ENCODE results near the gene CD47. TPM values are rescaled to one million over a fixed set of nuclear protein-coding genes. Genes with fewer than 3 reads are reported as not detected.

The CD47 gene
- total and polyA plus RNA-seq, 3 donors from 2014 or later: 43.5 to 129 (median 49.9) TPM

DNA sequence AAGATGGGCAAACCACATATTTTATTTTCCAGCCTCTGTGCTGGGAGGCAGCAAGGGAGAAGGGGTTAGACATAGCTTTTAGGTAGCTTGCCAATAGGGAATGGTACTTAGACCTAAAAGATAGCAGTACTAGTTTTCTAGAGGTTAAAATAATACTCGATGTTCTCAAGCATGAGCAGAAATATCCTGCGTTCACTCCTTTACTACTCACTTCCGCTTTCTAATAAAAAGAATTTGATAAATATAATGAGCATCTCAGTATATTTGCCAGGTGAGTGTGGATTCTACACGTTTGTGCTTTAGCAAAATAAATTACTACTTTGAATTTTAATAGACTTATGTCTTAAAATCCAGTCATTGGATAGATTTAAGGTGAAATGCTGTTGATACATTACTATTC, 39.4 kb upstream of the CD47 start:
- TF ChIP-seq POLR2A (IDR thresholded peaks at IDR 0.05): no peak
- TF ChIP-seq, protein P1, sequence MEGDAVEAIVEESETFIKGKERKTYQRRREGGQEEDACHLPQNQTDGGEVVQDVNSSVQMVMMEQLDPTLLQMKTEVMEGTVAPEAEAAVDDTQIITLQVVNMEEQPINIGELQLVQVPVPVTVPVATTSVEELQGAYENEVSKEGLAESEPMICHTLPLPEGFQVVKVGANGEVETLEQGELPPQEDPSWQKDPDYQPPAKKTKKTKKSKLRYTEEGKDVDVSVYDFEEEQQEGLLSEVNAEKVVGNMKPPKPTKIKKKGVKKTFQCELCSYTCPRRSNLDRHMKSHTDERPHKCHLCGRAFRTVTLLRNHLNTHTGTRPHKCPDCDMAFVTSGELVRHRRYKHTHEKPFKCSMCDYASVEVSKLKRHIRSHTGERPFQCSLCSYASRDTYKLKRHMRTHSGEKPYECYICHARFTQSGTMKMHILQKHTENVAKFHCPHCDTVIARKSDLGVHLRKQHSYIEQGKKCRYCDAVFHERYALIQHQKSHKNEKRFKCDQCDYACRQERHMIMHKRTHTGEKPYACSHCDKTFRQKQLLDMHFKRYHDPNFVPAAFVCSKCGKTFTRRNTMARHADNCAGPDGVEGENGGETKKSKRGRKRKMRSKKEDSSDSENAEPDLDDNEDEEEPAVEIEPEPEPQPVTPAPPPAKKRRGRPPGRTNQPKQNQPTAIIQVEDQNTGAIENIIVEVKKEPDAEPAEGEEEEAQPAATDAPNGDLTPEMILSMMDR (IDR thresholded peaks at IDR 0.05): no peak
- Histone ChIP-seq H3K27ac (no peak overlapping the region), H3K36me3 (ENCODE audit: low read depth, missing control alignments) (no peaks in the 10 kb centered on the region), H3K27me3 (no peaks in the 10 kb centered on the region), H3K9me3 (no peaks in the 10 kb centered on the region), H3K4me1 (no peaks in the 10 kb centered on the region), H3K4me3 (no peak overlapping the region)
- no peak for DNase-seq
- intact Hi-C loops (cut with DNase I; ENCODE audit: low total_unique reads): no loop called here
- WGBS, 2 donors: 85 to 89% methylated on average over 4 of the region's 4 CpGs

DNA sequence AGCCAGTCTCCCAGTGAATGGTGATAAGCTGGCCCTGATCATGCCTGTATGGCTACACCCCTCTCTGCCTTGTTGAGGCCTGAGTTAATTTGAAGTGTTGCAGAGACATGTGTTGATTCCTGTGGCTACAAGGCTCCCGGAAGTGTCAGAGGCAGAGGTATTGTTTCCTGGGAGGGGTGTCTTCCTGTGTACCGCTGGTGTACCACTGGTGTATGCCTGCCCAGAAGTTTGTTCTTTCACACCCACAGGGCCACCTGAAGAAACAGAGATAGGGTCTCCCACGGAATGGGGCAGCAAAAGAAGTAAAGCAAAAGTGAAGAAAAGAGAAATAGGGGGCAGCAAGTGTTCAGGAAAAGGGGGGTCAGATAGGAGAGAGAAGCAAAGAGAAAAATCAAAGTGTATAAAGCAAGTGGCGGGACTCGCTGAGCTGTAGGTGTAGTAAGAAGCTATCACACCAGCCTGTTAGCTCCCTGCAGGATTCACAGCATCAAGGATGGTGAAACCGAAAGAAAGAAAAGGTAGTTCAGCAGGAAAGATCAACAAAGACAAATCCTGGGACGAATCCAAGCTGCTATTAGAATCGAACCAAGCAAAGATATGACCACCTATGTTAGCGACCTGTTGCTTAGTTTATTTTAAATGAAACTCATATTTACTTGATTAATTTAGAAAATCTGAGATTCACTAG, 36.6 kb upstream of the CD47 start:
- H3K27me3 ChIP-seq: no peaks in the 10 kb centered on the region

DNA sequence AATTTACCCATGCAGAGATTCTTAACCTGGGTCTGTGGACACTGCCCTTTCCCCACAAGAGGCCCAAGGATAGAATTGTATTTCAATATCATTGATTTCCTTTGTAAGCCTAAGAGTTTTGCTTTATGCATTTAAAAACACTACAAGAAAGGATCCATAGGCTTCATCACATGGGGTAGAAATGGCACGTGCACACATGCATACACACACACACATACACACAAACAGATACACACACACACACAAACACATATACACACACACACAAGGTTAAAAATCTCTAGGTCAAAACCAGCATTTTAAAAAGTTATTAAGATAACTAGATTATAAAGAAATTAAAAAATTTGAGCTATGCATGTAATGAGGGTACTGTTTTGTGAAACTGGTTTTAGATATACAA, 35.5 kb upstream of the CD47 start:
- DNase-seq: no peak
- Histone ChIP-seq H3K27ac (no peak overlapping the region), H3K27me3 (no peaks in the 10 kb centered on the region), H3K36me3 (ENCODE audit: low read depth, missing control alignments) (no peaks in the 10 kb centered on the region), H3K4me1 (no peaks in the 10 kb centered on the region), H3K4me3 (no peak overlapping the region), H3K9me3 (no peaks in the 10 kb centered on the region)
- WGBS, 2 donors: 81 to 92% methylated on average over 1 of the region's 1 CpG
- TF ChIP-seq POLR2A (IDR thresholded peaks at IDR 0.05): no peak
- TF ChIP-seq, protein P1 (IDR thresholded peaks at IDR 0.05): no peak
- intact Hi-C loops (cut with DNase I; ENCODE audit: low total_unique reads): no loop called here

More for the DNA sequence above, 36.6 kb upstream of the CD47 start:
- intact Hi-C loops (cut with DNase I; ENCODE audit: low total_unique reads): no loop called here
- Histone ChIP-seq H3K36me3 (ENCODE audit: low read depth, missing control alignments) (no peaks in the 10 kb centered on the region), H3K4me1 (no peaks in the 10 kb centered on the region), H3K27ac (no peak overlapping the region), H3K4me3 (no peak overlapping the region), H3K9me3 (no peaks in the 10 kb centered on the region)
- DNase-seq: no peak
- 84 to 85% methylated on average over 9 of the region's 9 CpGs for WGBS, 2 donors
- TF ChIP-seq, protein P1 (IDR thresholded peaks at IDR 0.05): no peak
- no peak for TF ChIP-seq POLR2A (IDR thresholded peaks at IDR 0.05)

DNA sequence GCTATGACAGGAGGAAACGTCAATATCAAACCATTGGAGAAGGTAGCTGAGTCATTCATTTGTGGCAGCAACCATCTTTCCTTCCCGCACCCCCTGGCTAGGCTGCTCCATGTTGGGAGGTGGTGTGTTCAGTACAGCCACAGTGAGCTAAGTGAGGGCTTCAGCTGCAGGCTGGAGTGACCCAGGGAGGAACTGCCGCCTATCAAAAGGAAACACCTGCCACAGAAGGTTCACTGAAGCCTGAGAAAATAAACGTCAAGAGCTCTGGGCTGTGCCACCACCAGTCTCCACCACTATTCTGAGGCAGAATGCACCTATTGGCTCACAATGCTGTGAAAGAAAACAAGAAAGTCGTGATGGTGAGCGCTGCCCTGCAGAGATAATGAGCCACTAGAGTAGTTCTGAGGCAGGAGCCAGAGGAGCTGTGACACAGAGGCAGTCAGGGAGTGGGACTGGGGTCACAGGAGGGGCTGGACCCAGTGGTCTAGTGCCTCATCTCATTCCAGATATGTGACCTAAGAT, 34.8 kb upstream of the CD47 start:
- WGBS, 2 donors: 71 to 76% methylated on average over 6 of the region's 6 CpGs
- no peaks in the 10 kb centered on the region for H3K36me3 ChIP-seq (ENCODE audit: low read depth, missing control alignments)
- no peaks in the 10 kb centered on the region for H3K4me1 ChIP-seq
- intact Hi-C loops (cut with DNase I; ENCODE audit: low total_unique reads): no loop called here
- H3K27me3 ChIP-seq: no peaks in the 10 kb centered on the region
- no peak overlapping the region for H3K4me3 ChIP-seq
- no peak for DNase-seq
- H3K9me3 ChIP-seq: no peaks in the 10 kb centered on the region
- no peak for TF ChIP-seq POLR2A (IDR thresholded peaks at IDR 0.05)
- TF ChIP-seq, protein P1 (IDR thresholded peaks at IDR 0.05): no peak
- no peak overlapping the region for H3K27ac ChIP-seq

DNA sequence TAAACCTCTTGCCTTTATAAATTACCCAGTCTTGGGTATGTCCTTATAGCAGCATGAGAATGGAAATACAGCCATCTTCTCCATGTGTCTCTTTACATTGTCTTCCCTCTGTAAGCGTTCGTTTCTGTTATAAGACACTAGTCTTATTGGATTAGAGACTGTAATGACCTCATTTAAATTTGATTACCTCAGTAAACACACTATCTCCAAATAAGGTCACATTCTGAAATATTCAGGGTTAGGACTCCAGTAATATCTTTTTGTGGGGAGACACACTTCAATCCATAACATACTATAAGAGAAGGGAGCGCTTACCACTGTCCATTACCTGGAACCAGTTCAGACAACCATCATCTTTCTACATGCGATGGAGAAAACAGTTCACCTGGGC, 34.3 kb upstream of the CD47 start:
- TF ChIP-seq, protein P1 (IDR thresholded peaks at IDR 0.05): no peak
- TF ChIP-seq POLR2A (IDR thresholded peaks at IDR 0.05): no peak
- no peak for DNase-seq
- H3K4me1 ChIP-seq: no peaks in the 10 kb centered on the region
- intact Hi-C loops (cut with DNase I; ENCODE audit: low total_unique reads): no loop called here
- H3K27ac ChIP-seq: no peak overlapping the region
- no peaks in the 10 kb centered on the region for H3K27me3 ChIP-seq
- H3K4me3 ChIP-seq: no peak overlapping the region
- no peaks in the 10 kb centered on the region for H3K36me3 ChIP-seq (ENCODE audit: low read depth, missing control alignments)
- WGBS, 2 donors: 90 to 97% methylated on average over 4 of the region's 4 CpGs
- no peaks in the 10 kb centered on the region for H3K9me3 ChIP-seq
